Islet precursor cell (in vitro differentiated cells): ENCODE data around the gene HOXA10.

Experiments
- DNase-seq: peaks from one replicate; pipeline ENCODE4 v3.0.0-alpha.2; 2018

Gene HOXA10

GRCh38 chr7:27173956-27174873 lies at the start of gene HOXA10:
HOXA10 (minus strand) TSS chr7:27174320; CDS start chr7:27174306, 14 bp downstream.
- DNase-seq, result peak; percentile 67

GRCh38 chr7:27221201-27221797 lies 47.2 kb upstream of the HOXA10 start:
- DNase-seq, result peak; percentile 29

DNA sequence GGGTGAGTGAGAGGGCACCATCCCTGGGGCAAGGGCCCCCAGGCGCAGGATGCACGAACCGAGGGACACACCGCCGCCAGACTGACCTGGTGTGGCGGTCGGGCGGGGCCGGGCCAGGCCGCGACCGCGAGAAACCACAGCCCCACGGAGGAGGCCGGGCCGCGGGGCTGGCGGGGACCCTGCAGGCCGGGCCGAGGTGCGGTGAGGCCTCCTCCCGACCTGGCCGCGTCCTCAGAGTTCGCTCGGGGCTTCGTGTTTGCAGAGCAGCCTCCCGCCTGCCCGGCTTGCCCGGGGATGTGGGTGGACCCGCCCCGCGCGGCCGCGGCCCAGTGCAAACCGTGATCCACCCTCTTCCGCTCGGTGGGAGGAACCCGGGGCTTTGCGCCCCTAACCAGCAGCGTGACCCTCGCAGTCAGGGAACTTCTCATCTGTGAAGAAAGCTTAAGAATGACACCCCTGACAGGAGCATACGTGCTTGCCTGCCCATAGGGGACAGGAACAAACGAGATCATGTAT lies 46.4 kb upstream of the HOXA10 start:
- DNase-seq, result peak; percentile 46

DNA sequence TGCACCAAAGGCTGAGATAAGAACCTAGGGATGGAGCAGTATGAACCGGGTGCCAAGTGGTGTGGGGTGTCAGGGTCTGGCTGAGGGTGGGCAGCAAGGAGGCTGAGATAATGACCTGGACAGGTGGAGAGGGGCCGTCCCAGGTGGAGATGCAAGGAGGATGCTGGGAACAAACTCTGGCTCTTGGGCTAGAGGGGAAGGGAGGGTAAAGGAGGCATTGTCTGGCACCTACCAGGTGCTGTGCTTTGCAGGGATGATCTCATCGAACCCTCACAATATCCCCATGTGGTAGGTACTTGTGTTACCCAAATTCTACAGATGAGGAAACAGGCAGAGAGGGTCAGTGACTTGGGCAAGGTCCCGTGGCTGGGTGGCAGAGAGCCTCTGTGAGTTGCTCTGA lies 45.7 kb upstream of the HOXA10 start:
- no peak for DNase-seq

DNA sequence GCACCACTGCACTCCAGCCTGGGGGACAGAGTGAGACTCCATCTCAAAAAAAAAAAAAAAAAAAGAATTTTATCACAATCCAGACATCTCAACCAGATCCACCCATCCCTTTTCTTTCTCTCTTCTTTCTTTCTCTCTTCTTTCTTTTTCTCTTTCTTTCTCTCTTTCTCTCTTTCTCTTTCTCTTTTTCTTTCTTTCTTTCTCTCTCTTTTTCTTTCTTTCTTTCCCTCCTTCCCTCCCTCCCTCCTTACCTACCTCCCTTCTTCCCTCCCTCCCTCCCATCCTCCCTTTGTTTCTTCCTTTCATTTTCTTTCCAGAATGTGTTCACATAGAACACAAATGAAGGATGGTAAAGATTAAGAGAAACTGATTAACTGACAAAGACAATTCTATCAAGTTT lies 43.8 kb upstream of the HOXA10 start:
- no peak for DNase-seq

GRCh38 chr7:27215356-27215755 lies 41.2 kb upstream of the HOXA10 start:
- DNase-seq, result peak; percentile 30

GRCh38 chr7:27214239-27214950 lies 40.3 kb upstream of the HOXA10 start:
- peak; percentile 49 for DNase-seq

DNA sequence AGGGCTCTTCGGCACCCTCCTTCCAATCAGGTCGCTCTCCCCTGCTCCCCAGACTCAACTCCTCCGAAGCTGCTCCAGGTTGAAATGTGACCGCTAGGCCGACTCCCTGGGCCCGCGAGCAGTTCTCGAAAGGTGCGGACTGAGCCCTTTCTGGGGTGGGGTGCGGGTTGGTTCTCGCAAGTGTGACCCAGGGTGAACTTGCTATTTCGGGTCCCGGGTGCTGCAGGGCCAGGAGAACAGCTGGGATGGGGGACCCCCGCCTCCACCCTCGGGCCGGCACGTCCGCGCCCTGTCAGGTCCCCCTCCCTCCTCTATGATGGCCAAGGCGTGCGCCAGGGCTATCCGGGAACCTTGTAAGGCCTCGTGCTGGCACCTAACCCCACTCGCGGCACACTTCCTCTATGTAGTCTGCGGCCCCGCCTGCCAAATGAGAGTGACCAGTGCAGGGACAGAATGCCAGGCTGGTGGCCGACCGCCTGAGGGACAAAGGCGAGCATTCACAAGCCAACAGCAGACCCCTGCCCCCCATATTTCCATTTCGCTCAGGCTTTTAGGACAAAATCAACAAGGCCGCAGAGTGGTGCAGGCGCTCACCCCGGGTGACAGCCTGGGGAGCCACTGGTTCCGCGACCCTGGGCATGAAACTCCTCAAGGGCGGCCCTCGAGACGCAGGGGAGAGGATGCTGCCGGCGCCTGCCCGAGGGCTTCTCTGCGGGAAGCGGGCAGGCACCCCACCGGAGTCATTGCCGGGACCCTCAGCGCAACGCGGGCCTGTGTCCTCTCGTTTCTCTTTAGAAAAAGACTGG lies 39.5 kb upstream of the HOXA10 start:
- DNase-seq, result peak; percentile 52

DNA sequence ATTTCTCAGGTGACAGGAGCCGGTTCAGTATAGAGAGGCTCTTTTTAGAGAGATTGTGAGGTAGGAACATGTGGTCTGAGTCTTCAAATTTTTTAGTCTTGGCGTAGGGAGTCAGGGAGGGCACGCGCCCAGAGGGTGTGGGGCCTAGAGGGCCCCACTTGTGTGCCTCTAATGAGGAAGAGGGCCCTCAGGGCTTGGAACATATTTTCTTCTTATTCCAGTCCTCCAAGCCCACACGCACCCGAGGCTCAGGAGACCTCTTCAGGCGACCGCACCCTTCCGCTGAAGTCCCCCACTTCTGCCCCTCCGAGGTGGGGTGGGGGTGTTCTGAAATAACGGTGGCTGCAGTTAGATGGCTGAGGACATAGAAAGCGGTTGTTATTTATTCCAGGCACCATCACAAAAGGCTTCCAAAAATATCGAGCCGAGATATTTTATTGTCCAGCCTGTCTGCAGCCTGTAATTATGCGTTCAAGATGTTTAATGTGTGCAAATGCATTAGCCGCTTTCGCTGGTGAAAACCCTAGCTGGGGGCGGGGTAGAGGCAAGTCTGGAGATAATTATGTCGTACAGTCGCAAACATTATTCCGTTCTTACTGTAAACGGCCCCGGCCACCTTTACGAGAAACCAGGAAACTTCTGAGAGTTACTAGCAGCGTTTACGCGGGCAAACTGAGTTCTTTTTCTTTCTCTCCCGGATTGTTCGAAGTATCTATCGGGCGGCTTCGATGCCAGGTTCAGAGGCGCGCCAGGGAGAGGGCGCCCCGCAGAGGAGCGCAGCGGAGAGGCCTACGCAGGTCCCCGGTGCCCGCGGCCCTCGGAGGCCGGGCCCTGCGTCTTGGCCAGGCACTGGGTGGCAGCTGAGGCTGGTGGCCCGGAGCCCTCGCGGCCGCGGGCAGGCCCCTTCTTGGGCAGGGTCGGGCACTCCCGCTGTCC lies 38.6 kb upstream of the HOXA10 start:
- DNase-seq, result peak; percentile 45

- peak; percentile 38 for DNase-seq
Observed at GRCh38 chr7:27211764-27212204, 37.7 kb upstream of the HOXA10 start.

GRCh38 chr7:27211084-27211446 lies 36.9 kb upstream of the HOXA10 start:
- DNase-seq, result peak; percentile 29

- DNase-seq, result peak; percentile 83
Observed at GRCh38 chr7:27210441-27211083, 36.4 kb upstream of the HOXA10 start.

GRCh38 chr7:27209933-27210440 lies 35.9 kb upstream of the HOXA10 start:
- no peak for DNase-seq

DNA sequence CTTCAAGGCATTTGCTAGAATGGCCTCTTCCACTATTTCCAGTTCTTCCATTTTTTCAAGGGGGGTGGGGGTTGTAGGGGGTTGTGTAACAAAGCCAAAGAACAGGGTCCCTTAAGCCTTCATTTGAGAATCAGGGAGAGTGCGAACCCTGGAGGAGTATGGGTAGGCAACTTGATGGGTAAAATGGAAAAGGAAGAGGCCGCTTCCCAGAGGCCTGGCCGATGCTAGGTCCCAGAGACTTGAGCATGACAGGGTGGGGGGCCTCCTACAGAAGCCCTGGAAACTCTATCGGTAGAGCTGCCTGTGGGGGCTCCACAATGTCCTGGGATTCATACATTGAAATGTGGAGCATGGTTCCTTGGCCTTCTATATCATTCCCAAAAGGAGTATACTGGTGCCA lies 34.9 kb upstream of the HOXA10 start:
- DNase-seq, result no peak

DNA sequence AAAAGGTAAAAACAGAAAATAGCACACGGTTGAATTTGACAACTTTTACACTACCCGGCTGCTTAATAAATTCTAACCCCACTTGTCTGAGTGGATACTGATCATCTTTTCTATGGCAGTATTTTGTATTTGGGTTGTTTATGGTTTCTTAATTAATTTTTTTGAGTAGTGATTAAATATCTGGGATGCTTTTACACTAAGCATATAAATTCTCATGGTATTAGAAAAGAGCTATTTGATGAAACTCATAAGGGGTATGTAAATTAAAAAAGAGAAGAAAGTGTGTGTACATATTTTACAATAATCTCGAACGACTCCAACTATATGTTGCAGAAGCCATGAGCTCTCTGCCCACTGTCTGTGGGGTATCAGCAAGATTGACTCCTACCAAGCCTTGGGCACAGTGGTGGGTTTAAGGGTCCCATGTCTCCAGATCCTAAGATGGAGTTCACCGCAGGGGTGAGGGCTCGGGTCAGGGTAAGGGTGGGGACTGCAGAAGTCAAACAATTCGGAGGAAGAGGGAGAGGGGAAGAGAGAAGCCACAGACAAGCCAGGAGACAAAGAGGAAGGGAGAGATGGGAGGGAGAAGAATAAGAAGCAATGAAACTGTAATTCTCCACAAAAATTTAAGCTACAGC lies 33.3 kb upstream of the HOXA10 start:
- DNase-seq, result peak; percentile 22

- peak; percentile 53 for DNase-seq
Observed at GRCh38 chr7:27205325-27206280, 31.5 kb upstream of the HOXA10 start.

DNA sequence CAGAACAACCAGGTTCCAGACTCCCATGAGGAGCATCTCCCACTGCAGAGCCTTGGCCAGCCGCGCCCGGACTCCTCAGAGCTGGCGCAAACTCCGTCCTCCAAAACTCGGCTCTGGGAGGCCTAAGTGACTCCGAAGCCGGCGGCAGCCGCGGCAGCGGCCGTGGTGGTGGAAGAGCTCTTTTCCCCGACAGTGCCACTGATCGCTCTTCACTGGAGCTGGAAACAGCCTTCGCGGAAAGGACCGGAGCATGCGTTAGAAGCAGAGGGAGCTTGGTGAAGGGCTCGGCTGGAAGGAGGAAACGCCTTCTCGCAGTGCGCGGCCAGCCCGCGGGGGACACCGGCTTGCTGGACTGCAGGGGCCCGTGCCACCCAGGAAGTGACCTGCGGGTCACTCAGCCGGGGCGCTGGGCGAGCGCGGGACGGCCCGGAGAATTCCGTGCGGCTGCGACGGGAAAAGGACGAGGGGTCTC lies 30.8 kb upstream of the HOXA10 start:
- peak; percentile 77 for DNase-seq

- DNase-seq, result peak; percentile 28
Observed at GRCh38 chr7:27203964-27204594, 30.0 kb upstream of the HOXA10 start.
